Measurements from ENCODE around the gene HOMEZ.
A peak's percentile ranks its signal among the peaks of the same experiment; 100 is the strongest.

DNA sequence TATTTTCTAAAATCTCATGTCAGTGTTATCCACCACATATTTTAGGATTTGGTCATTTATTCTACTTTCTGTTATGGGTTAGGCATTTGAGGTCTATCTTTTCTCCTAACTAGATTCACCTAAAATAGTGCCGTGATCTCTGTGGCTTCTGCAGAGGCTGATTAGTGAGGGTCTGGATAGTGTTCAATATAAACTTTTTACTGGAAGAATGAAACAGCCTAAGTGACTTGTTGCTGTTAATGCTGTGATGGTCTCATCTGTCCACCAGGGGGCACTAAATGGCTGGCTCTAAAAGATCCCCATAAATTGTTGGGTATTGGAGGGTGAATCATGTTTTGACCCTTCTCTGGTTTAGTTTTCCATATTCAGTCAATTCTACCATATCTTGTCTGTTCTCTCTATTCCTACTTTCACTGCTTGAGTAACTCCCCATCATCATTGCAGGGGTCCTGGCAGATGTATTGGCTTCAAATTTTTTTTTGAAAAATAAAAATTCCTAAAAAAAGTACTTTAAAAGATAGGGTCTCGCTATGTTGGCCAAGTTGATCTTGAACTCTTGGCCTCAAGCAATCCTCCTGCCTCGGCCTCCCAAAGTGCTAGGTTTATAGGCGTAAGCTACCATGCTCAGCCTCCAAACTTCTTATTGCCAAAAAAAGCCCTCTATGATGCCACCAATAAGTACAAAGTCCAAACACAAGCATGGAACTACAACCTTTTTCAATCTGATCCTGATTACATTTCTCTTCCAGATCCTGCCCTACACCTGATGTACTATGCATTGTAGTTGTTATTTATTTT is 42.2 kb upstream of the HOMEZ start:
- TF ChIP-seq MAZ (IDR thresholded peaks at IDR 0.05; ENCODE audit: borderline replicate concordance, low read depth, low read length) (no peak), POLR2A (IDR thresholded peaks at IDR 0.05; ENCODE audit: low read length) (no peak), RFX5 (IDR thresholded peaks at IDR 0.05) (no peak), ZFP36 (IDR thresholded peaks at IDR 0.05; ENCODE audit: borderline replicate concordance, partially characterized antibody) (no peak), MYC (IDR thresholded peaks at IDR 0.05; ENCODE audit: borderline replicate concordance, low read length) (no peak), BHLHE40 (IDR thresholded peaks at IDR 0.05; ENCODE audit: low read depth, low read length) (no peak), EHMT2 (IDR thresholded peaks at IDR 0.05; ENCODE audit: low read depth) (no peak), RAD21 (conservative IDR thresholded peaks at IDR 0.05 in 1 of 2, IDR thresholded peaks at IDR 0.05 in 1 of 2) (peak; percentile 78 to 89), RNF2 (IDR thresholded peaks at IDR 0.05; ENCODE audit: borderline replicate concordance, low read depth) (no peak)
- TF ChIP-seq, protein P1, sequence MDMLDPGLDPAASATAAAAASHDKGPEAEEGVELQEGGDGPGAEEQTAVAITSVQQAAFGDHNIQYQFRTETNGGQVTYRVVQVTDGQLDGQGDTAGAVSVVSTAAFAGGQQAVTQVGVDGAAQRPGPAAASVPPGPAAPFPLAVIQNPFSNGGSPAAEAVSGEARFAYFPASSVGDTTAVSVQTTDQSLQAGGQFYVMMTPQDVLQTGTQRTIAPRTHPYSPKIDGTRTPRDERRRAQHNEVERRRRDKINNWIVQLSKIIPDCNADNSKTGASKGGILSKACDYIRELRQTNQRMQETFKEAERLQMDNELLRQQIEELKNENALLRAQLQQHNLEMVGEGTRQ (IDR thresholded peaks at IDR 0.05): no peak
- TF ChIP-seq, protein P2, sequence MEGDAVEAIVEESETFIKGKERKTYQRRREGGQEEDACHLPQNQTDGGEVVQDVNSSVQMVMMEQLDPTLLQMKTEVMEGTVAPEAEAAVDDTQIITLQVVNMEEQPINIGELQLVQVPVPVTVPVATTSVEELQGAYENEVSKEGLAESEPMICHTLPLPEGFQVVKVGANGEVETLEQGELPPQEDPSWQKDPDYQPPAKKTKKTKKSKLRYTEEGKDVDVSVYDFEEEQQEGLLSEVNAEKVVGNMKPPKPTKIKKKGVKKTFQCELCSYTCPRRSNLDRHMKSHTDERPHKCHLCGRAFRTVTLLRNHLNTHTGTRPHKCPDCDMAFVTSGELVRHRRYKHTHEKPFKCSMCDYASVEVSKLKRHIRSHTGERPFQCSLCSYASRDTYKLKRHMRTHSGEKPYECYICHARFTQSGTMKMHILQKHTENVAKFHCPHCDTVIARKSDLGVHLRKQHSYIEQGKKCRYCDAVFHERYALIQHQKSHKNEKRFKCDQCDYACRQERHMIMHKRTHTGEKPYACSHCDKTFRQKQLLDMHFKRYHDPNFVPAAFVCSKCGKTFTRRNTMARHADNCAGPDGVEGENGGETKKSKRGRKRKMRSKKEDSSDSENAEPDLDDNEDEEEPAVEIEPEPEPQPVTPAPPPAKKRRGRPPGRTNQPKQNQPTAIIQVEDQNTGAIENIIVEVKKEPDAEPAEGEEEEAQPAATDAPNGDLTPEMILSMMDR (IDR thresholded peaks at IDR 0.05): peak; percentile 91
- TF ChIP-seq, protein P3, sequence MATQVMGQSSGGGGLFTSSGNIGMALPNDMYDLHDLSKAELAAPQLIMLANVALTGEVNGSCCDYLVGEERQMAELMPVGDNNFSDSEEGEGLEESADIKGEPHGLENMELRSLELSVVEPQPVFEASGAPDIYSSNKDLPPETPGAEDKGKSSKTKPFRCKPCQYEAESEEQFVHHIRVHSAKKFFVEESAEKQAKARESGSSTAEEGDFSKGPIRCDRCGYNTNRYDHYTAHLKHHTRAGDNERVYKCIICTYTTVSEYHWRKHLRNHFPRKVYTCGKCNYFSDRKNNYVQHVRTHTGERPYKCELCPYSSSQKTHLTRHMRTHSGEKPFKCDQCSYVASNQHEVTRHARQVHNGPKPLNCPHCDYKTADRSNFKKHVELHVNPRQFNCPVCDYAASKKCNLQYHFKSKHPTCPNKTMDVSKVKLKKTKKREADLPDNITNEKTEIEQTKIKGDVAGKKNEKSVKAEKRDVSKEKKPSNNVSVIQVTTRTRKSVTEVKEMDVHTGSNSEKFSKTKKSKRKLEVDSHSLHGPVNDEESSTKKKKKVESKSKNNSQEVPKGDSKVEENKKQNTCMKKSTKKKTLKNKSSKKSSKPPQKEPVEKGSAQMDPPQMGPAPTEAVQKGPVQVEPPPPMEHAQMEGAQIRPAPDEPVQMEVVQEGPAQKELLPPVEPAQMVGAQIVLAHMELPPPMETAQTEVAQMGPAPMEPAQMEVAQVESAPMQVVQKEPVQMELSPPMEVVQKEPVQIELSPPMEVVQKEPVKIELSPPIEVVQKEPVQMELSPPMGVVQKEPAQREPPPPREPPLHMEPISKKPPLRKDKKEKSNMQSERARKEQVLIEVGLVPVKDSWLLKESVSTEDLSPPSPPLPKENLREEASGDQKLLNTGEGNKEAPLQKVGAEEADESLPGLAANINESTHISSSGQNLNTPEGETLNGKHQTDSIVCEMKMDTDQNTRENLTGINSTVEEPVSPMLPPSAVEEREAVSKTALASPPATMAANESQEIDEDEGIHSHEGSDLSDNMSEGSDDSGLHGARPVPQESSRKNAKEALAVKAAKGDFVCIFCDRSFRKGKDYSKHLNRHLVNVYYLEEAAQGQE (IDR thresholded peaks at IDR 0.05): no peak
